HepG2 (cell line): ENCODE data around the gene SAP25. TPM values are rescaled to one million over a fixed set of nuclear protein-coding genes. Genes with fewer than 3 reads are reported as not detected.

Source experiments
- AHR ChIP-seq: IDR thresholded peaks from 2 replicates; pipeline ENCODE4 v1.6.1; 2018; ENCODE audit warnings: missing genetic modification reagents, missing compliant biosample characterization
- FOXA1 ChIP-seq, 2 experiments: fragments of 450-650 bp in 1 of 2; sonication (generic) in 1 of 2; formaldehyde crosslinking in 1 of 2; IDR thresholded peaks; 2 replicates each; pipeline versions ENCODE4 v1.4.0 to v1.6.1; 2016 to 2020; ENCODE audit warnings: missing genetic modification reagents in 1 of 2
- FOXM1 ChIP-seq: sonication (generic); formaldehyde crosslinking; IDR thresholded peaks from 2 replicates; pipeline ENCODE4 v1.5.0; 2020; ENCODE audit warnings: missing genetic modification reagents
- HDAC2 ChIP-seq: sonication (generic); formaldehyde crosslinking; IDR thresholded peaks from 2 replicates; pipeline ENCODE4 v1.4.0; 2020; ENCODE audit warnings: missing genetic modification reagents
- HNRNPL ChIP-seq: fragments of 200-400 bp; formaldehyde crosslinking; IDR thresholded peaks from 2 replicates; pipeline ENCODE4 v1.6.1; 2017; ENCODE audit warnings: mild to moderate bottlenecking, low read depth, low read length
- HOXA5 ChIP-seq: sonication (generic); formaldehyde crosslinking; IDR thresholded peaks from 2 replicates; pipeline ENCODE4 v1.4.0; 2020; ENCODE audit warnings: missing genetic modification reagents
- KDM5A ChIP-seq: fragments of 200-600 bp; sonication (generic); IDR thresholded peaks from 2 replicates; pipeline ENCODE4 v1.7.0; 2018; ENCODE audit warnings: antibody characterized with exemption, mild to moderate bottlenecking, low read length, borderline replicate concordance
- PHF20 ChIP-seq: sonication (generic); formaldehyde crosslinking; IDR thresholded peaks from 2 replicates; pipeline ENCODE4 v1.5.0; 2020; ENCODE audit warnings: mild to moderate bottlenecking, missing genetic modification reagents
- PHF5A ChIP-seq: IDR thresholded peaks from one replicate; pipeline ENCODE4 v1.6.1; 2018; ENCODE audit warnings: low read depth, missing genetic modification reagents; ENCODE audit not compliant: unreplicated experiment
- POGZ ChIP-seq: sonication (generic); formaldehyde crosslinking; IDR thresholded peaks from 2 replicates; pipeline ENCODE4 v1.4.0; 2020; ENCODE audit warnings: mild to moderate bottlenecking, missing genetic modification reagents
- POLR2AphosphoS2 ChIP-seq: IDR thresholded peaks from 2 replicates; pipeline ENCODE4 v1.6.1; 2011; ENCODE audit warnings: low read depth, low read length, improper control_type of control experiment
- RAD51 ChIP-seq: fragments of 450-650 bp; IDR thresholded peaks from 2 replicates; pipeline ENCODE4 v1.6.1; 2016; ENCODE audit warnings: borderline replicate concordance
- SOX13 ChIP-seq, 3 experiments: fragments of 450-650 bp in 1 of 3; sonication (generic) in 1 of 3; formaldehyde crosslinking in 1 of 3; IDR thresholded peaks in 2 of 3; conservative IDR thresholded peaks in 1 of 3; 2 replicates each; pipeline versions ENCODE4 v1.5.0 to v1.6.1; 2016 to 2020; ENCODE audit warnings: antibody characterized with exemption in 1 of 3, mild to moderate bottlenecking in 1 of 3, missing compliant biosample characterization in 1 of 3, missing genetic modification reagents in 1 of 3, moderate library complexity in 1 of 3
- ZFY ChIP-seq: sonication (generic); formaldehyde crosslinking; IDR thresholded peaks from 2 replicates; pipeline ENCODE4 v1.4.0; 2020; ENCODE audit warnings: missing genetic modification reagents
- ZNF138 ChIP-seq: sonication (generic); formaldehyde crosslinking; IDR thresholded peaks from 2 replicates; pipeline ENCODE4 v1.5.0; 2020; ENCODE audit warnings: mild to moderate bottlenecking, low read depth, missing genetic modification reagents
- ZNF253 ChIP-seq: sonication (generic); formaldehyde crosslinking; IDR thresholded peaks from 2 replicates; pipeline ENCODE4 v1.8.0; 2022; ENCODE audit warnings: mild to moderate bottlenecking, missing genetic modification reagents, borderline replicate concordance
- ZNF740 ChIP-seq: sonication (generic); formaldehyde crosslinking; IDR thresholded peaks from 2 replicates; pipeline ENCODE4 v1.4.0; 2020; ENCODE audit warnings: missing genetic modification reagents
- ZNF768 ChIP-seq: sonication (generic); formaldehyde crosslinking; IDR thresholded peaks from 2 replicates; pipeline ENCODE4 v1.4.0; 2020; ENCODE audit warnings: missing genetic modification reagents
- ZSCAN30 ChIP-seq: sonication (generic); formaldehyde crosslinking; IDR thresholded peaks from 2 replicates; pipeline ENCODE4 v1.5.0; 2020; ENCODE audit warnings: mild to moderate bottlenecking, missing genetic modification reagents
- polyA plus RNA-seq, 8 experiments: library from polyadenylated mRNA; depleted of rRNA in 3 of 8; stranded (reverse) in 7 of 8; unstranded in 1 of 8; fragments of >200 nt; fragmentation: Illumina TruSeq in 4 of 8; extraction: Trizol in 4 of 8; gene quantifications; 2 replicates each; pipeline versions ENCODE4 v1.2.1 to v1.2.3, GENCODE V29; 2011 to 2016; ENCODE audit warnings: low read depth in 4 of 8, missing spikeins in 1 of 8, mixed read lengths in 1 of 8; ENCODE audit not compliant: insufficient read depth in 1 of 8
- total RNA-seq, 5 experiments: library from RNA; depleted of rRNA; stranded (reverse); fragments of >200 nt; fragmentation: Illumina TruSeq; extraction: Trizol; gene quantifications; 2 replicates each; pipeline ENCODE4 v1.2.3, GENCODE V29; 2016; ENCODE audit warnings: low read depth in 1 of 5
- TF ChIP-seq, protein P1 (sequence below): sonication (generic); formaldehyde crosslinking; IDR thresholded peaks from 2 replicates; pipeline ENCODE4 v1.4.0; 2020; ENCODE audit warnings: missing genetic modification reagents, borderline replicate concordance
- TF ChIP-seq, protein P2 (sequence below): sonication (generic); formaldehyde crosslinking; conservative IDR thresholded peaks from 2 replicates; pipeline ENCODE4 v1.4.0; 2020; ENCODE audit warnings: missing genetic modification reagents
- TF ChIP-seq, protein P3 (sequence below): sonication (generic); formaldehyde crosslinking; IDR thresholded peaks from 2 replicates; pipeline ENCODE4 v1.9.0; 2022; ENCODE audit warnings: missing genetic modification reagents, mild to moderate bottlenecking, borderline replicate concordance

SAP25 gene
- total and polyA plus RNA-seq, 2 of the 13 experiments (the other 11 are each of a cell fraction or from before 2014, with no cell fraction given): 0.15 to 0.20 TPM

GRCh38 chr7:100585511-100586265, 12.0 kb upstream of the SAP25 start, which contains the start of gene LRCH4 (continued):
- no peak for TF ChIP-seq ZNF253
- peak; percentile 65 for TF ChIP-seq ZFY (CRISPR knock-in tag)
- TF ChIP-seq, protein P1, sequence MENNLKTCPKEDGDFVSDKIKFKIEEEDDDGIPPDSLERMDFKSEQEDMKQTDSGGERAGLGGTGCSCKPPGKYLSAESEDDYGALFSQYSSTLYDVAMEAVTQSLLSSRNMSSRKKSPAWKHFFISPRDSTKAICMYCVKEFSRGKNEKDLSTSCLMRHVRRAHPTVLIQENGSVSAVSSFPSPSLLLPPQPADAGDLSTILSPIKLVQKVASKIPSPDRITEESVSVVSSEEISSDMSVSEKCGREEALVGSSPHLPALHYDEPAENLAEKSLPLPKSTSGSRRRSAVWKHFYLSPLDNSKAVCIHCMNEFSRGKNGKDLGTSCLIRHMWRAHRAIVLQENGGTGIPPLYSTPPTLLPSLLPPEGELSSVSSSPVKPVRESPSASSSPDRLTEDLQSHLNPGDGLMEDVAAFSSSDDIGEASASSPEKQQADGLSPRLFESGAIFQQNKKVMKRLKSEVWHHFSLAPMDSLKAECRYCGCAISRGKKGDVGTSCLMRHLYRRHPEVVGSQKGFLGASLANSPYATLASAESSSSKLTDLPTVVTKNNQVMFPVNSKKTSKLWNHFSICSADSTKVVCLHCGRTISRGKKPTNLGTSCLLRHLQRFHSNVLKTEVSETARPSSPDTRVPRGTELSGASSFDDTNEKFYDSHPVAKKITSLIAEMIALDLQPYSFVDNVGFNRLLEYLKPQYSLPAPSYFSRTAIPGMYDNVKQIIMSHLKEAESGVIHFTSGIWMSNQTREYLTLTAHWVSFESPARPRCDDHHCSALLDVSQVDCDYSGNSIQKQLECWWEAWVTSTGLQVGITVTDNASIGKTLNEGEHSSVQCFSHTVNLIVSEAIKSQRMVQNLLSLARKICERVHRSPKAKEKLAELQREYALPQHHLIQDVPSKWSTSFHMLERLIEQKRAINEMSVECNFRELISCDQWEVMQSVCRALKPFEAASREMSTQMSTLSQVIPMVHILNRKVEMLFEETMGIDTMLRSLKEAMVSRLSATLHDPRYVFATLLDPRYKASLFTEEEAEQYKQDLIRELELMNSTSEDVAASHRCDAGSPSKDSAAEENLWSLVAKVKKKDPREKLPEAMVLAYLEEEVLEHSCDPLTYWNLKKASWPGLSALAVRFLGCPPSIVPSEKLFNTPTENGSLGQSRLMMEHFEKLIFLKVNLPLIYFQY: no peak; the same call in 1 of the 2 replicates
- peak; percentile 94 for TF ChIP-seq ZNF740 (CRISPR knock-in tag)
- 0 out of 2 replicates have a peak, but pooled peaks have one; percentile 23 for TF ChIP-seq HOXA5 (CRISPR knock-in tag)
- peak; percentile 80 for TF ChIP-seq PHF5A (CRISPR knock-in tag)
- TF ChIP-seq POGZ (CRISPR knock-in tag): peak; percentile 62; the same call in 1 of the 2 replicates
- peak; percentile 77 for TF ChIP-seq PHF20 (CRISPR knock-in tag)
- TF ChIP-seq RAD51: no peak
- TF ChIP-seq FOXA1 (IDR thresholded peaks at IDR 0.05): no peak
- TF ChIP-seq FOXA1 (CRISPR knock-in tag; IDR thresholded peaks at IDR 0.05): 0 out of 2 replicates have a peak, but pooled peaks have one; percentile 39
- TF ChIP-seq SOX13 (IDR thresholded peaks at IDR 0.05): no peak
- TF ChIP-seq SOX13 (CRISPR knock-in tag; conservative IDR thresholded peaks at IDR 0.05 in 1 of 2, IDR thresholded peaks at IDR 0.05 in 1 of 2): peak in 1 of 2 experiments; percentile 87; a peak in 3 of 4 replicates
- TF ChIP-seq ZNF768 (CRISPR knock-in tag): peak; percentile 75; the same call in 1 of the 2 replicates
- peak; percentile 73 for TF ChIP-seq HDAC2 (CRISPR knock-in tag)
- TF ChIP-seq ZSCAN30 (CRISPR knock-in tag): no peak
- TF ChIP-seq, protein P2, sequence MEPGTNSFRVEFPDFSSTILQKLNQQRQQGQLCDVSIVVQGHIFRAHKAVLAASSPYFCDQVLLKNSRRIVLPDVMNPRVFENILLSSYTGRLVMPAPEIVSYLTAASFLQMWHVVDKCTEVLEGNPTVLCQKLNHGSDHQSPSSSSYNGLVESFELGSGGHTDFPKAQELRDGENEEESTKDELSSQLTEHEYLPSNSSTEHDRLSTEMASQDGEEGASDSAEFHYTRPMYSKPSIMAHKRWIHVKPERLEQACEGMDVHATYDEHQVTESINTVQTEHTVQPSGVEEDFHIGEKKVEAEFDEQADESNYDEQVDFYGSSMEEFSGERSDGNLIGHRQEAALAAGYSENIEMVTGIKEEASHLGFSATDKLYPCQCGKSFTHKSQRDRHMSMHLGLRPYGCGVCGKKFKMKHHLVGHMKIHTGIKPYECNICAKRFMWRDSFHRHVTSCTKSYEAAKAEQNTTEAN (CRISPR knock-in tag): no peak
- peak; percentile 66; the same call in 1 of the 2 replicates for TF ChIP-seq AHR (CRISPR knock-in tag)
- TF ChIP-seq, protein P3, sequence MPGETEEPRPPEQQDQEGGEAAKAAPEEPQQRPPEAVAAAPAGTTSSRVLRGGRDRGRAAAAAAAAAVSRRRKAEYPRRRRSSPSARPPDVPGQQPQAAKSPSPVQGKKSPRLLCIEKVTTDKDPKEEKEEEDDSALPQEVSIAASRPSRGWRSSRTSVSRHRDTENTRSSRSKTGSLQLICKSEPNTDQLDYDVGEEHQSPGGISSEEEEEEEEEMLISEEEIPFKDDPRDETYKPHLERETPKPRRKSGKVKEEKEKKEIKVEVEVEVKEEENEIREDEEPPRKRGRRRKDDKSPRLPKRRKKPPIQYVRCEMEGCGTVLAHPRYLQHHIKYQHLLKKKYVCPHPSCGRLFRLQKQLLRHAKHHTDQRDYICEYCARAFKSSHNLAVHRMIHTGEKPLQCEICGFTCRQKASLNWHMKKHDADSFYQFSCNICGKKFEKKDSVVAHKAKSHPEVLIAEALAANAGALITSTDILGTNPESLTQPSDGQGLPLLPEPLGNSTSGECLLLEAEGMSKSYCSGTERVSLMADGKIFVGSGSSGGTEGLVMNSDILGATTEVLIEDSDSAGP (CRISPR knock-in tag): peak; percentile 71; the same call in 1 of the 2 replicates
- TF ChIP-seq POLR2AphosphoS2: 0 out of 2 replicates have a peak, but pooled peaks have one; percentile 68
- TF ChIP-seq ZNF138 (CRISPR knock-in tag): peak; percentile 43; the same call in 1 of the 2 replicates
- TF ChIP-seq KDM5A: peak; percentile 49; the same call in 1 of the 2 replicates
- TF ChIP-seq HNRNPL: 0 out of 2 replicates have a peak, but pooled peaks have one; percentile 25
- 0 out of 2 replicates have a peak, but pooled peaks have one; percentile 42 for TF ChIP-seq FOXM1 (CRISPR knock-in tag)
